ENCODE data around the gene PDLIM1. TPM values are rescaled to one million over a fixed set of nuclear protein-coding genes. Genes with fewer than 3 reads are reported as not detected.

Gene PDLIM1
- total RNA-seq, 1 experiment from 2014 or later: 183 TPM

GRCh38 chr10:95262763-95263518, 27.9 kb downstream of the PDLIM1 start:
- in situ Hi-C loops (cut with HindIII; ENCODE audit: low pct_unique_long_range_greater_than_20kb, low sequenced_read_pairs): no loop called here

GRCh38 chr10:95261926-95262325, 28.9 kb downstream of the PDLIM1 start:
- DNase-seq (ENCODE audit: low read depth, low spot score) (no peak), ATAC-seq (no peak)
- in situ Hi-C loops (cut with HindIII; ENCODE audit: low pct_unique_long_range_greater_than_20kb, low sequenced_read_pairs): no loop called here
- CTCF ChIA-PET: no interaction called here
- Histone ChIP-seq H3K36me3 (ENCODE audit: control insufficient read depth, insufficient read depth, low read length) (peaks cover 2% of the 10 kb centered on the region; the same call in 1 of the 2 replicates), H3K9me3 (ENCODE audit: control insufficient read depth, insufficient read depth, low read depth, low read length) (no peaks in the 10 kb centered on the region), H3K27ac (ENCODE audit: low read length) (no peak overlapping the region), H3K4me1 (ENCODE audit: control insufficient read depth, insufficient read depth, low read length) (peaks cover 15% of the 10 kb centered on the region), H3K4me3 (ENCODE audit: low read depth in 2 of 2, low read length in 2 of 2) (no peak overlapping the region), H3K27me3 (ENCODE audit: control insufficient read depth, insufficient read depth, low read length) (no peaks in the 10 kb centered on the region)
- intact Hi-C loops (cut with micrococcal nuclease; ENCODE audit: unreplicated experiment): no loop called here
- TF ChIP-seq SIN3A (IDR thresholded peaks at IDR 0.05; ENCODE audit: borderline replicate concordance, insufficient read depth, low read depth, low read length) (no peak), TCF7L2 (IDR thresholded peaks at IDR 0.05; ENCODE audit: low read depth, low read length) (no peak), REST (IDR thresholded peaks at IDR 0.05; ENCODE audit: insufficient read depth in 1 of 2, low read depth in 2 of 2, low read length in 1 of 2) (no peak), POLR2AphosphoS5 (IDR thresholded peaks at IDR 0.05; ENCODE audit: low read depth, low read length) (no peak)
- TF ChIP-seq, protein P1, sequence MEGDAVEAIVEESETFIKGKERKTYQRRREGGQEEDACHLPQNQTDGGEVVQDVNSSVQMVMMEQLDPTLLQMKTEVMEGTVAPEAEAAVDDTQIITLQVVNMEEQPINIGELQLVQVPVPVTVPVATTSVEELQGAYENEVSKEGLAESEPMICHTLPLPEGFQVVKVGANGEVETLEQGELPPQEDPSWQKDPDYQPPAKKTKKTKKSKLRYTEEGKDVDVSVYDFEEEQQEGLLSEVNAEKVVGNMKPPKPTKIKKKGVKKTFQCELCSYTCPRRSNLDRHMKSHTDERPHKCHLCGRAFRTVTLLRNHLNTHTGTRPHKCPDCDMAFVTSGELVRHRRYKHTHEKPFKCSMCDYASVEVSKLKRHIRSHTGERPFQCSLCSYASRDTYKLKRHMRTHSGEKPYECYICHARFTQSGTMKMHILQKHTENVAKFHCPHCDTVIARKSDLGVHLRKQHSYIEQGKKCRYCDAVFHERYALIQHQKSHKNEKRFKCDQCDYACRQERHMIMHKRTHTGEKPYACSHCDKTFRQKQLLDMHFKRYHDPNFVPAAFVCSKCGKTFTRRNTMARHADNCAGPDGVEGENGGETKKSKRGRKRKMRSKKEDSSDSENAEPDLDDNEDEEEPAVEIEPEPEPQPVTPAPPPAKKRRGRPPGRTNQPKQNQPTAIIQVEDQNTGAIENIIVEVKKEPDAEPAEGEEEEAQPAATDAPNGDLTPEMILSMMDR (IDR thresholded peaks at IDR 0.05): no peak
- BruUV-seq (replicated peaks): no TSS peak
- POLR2A ChIA-PET: no interaction called here

More at GRCh38 chr10:95262763-95263518, 27.9 kb downstream of the PDLIM1 start:
- CTCF ChIA-PET: no interaction called here
- no peak for DNase-seq (ENCODE audit: low read depth, low spot score)
- Histone ChIP-seq H3K9me3 (ENCODE audit: control insufficient read depth, insufficient read depth, low read depth, low read length) (no peaks in the 10 kb centered on the region), H3K36me3 (ENCODE audit: control insufficient read depth, insufficient read depth, low read length) (peaks cover 13% of the 10 kb centered on the region), H3K4me3 (ENCODE audit: low read depth in 2 of 2, low read length in 2 of 2) (no peak overlapping the region), H3K4me1 (ENCODE audit: control insufficient read depth, insufficient read depth, low read length) (peaks cover 15% of the 10 kb centered on the region), H3K27me3 (ENCODE audit: control insufficient read depth, insufficient read depth, low read length) (no peaks in the 10 kb centered on the region), H3K27ac (ENCODE audit: low read length) (no peak overlapping the region)
- POLR2A ChIA-PET: no interaction called here
- no TSS peak for BruUV-seq (replicated peaks)
- no peak for ATAC-seq
- intact Hi-C loops (cut with micrococcal nuclease; ENCODE audit: unreplicated experiment): no loop called here
- TF ChIP-seq TCF7L2 (IDR thresholded peaks at IDR 0.05; ENCODE audit: low read depth, low read length) (no peak), POLR2AphosphoS5 (IDR thresholded peaks at IDR 0.05; ENCODE audit: low read depth, low read length) (no peak), SIN3A (IDR thresholded peaks at IDR 0.05; ENCODE audit: borderline replicate concordance, insufficient read depth, low read depth, low read length) (no peak), REST (IDR thresholded peaks at IDR 0.05; ENCODE audit: insufficient read depth in 1 of 2, low read depth in 2 of 2, low read length in 1 of 2) (no peak)
- TF ChIP-seq, protein P1 (IDR thresholded peaks at IDR 0.05): no peak

All from Panc1 (cell line).